Subcutaneous abdominal adipose tissue (tissue), 5 donors: ENCODE results near the gene SEM1.
"Not testable (repeated sequence)": the region's sequence is repeated elsewhere in the genome, so short reads cannot be mapped to it uniquely, and the experiment has no call there.

Experiments
- H3K27ac ChIP-seq: one replicate; pipeline ENCODE4 v1.7.0; 2013; ENCODE audit warnings: low read depth, mild to moderate bottlenecking, inconsistent platforms, low read length, moderate library complexity
- H3K27me3 ChIP-seq, 5 donors: one replicate each; pipeline ENCODE4 v1.7.0; 2013; ENCODE audit warnings: low read length in 5 of 5, inconsistent platforms in 1 of 5; ENCODE audit not compliant: control insufficient read depth in 5 of 5, insufficient read depth in 4 of 5
- H3K36me3 ChIP-seq, 5 donors: one replicate each; pipeline ENCODE4 v1.7.0; 2013; ENCODE audit warnings: low read length in 5 of 5; ENCODE audit not compliant: control insufficient read depth in 5 of 5, insufficient read depth in 5 of 5
- H3K4me1 ChIP-seq, 5 donors: one replicate each; pipeline ENCODE4 v1.7.0; 2013; ENCODE audit warnings: low read length in 5 of 5, mild to moderate bottlenecking in 3 of 5, moderate library complexity in 1 of 5; ENCODE audit not compliant: control insufficient read depth in 5 of 5, insufficient read depth in 5 of 5
- H3K4me3 ChIP-seq, 5 donors: one replicate each; pipeline ENCODE4 v1.7.0; 2013; ENCODE audit warnings: low read length in 5 of 5, low read depth in 1 of 5
- H3K9ac ChIP-seq, 5 donors: one replicate each; pipeline ENCODE4 v1.7.0; 2013; ENCODE audit warnings: low read length in 5 of 5, mild to moderate bottlenecking in 4 of 5, moderate library complexity in 3 of 5
- H3K9me3 ChIP-seq, 5 donors: one replicate each; pipeline ENCODE4 v1.7.0; 2013; ENCODE audit warnings: low read length in 5 of 5; ENCODE audit not compliant: control insufficient read depth in 5 of 5
- donor health status: healthy.
- donor health status: healthy.
- donor health status: healthy.
- donor health status: healthy.
- donor health status: healthy.

SEM1 gene

DNA sequence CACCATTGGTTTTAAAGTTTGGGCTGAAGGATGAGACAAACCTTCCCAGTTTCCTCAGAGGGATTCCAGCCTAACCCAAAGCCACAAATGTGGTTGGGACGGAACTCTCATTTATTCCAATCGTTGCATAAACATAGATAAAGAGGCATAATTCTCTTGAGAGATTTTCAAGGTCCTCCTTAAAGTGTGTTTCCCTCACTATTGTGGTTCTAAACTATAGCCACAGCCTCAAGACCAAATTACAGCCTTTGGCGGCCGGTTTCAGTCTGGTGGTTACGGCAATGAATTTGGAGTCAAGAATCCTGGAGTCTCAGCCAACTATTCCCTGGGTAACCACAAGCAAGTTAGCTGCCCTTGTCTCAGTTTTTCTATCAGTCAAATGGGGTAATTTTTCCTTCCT is 42.6 kb downstream of the SEM1 start:
- Histone ChIP-seq H3K27ac (no peak overlapping the region), H3K36me3 (peaks cover 8 to 29% (median 17%) of the 10 kb centered on the region in 5 donors), H3K27me3 (no peaks in the 10 kb centered on the region), H3K9me3 (no peaks in the 10 kb centered on the region), H3K4me3 (no peak overlapping the region), H3K4me1 (no peaks in the 10 kb centered on the region), H3K9ac (no peak overlapping the region)

DNA sequence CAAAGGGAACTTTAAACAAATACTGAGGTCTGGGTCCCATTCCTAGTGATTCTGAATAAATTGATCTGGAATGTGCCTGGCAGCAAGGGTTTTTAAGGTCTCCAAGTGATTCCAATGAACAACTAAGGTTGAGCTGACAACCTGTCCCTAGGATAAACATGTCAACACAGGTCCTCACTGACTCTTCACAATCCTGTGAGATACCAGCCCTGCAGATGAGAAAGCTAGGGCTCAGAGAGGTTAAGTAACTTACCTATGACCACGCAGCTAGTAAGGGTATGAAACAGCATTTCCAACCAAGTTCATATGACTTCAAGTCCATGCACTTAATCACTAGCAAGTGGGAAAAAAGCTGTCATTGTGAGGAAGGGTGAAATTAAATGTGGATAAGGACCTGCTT is 44.0 kb downstream of the SEM1 start:
- Histone ChIP-seq H3K4me3 (no peak overlapping the region), H3K9ac (no peak overlapping the region), H3K27ac (no peak overlapping the region), H3K27me3 (no peaks in the 10 kb centered on the region), H3K4me1 (no peaks in the 10 kb centered on the region), H3K9me3 (no peaks in the 10 kb centered on the region), H3K36me3 (peaks cover 4 to 26% (median 13%) of the 10 kb centered on the region in 5 donors)

DNA sequence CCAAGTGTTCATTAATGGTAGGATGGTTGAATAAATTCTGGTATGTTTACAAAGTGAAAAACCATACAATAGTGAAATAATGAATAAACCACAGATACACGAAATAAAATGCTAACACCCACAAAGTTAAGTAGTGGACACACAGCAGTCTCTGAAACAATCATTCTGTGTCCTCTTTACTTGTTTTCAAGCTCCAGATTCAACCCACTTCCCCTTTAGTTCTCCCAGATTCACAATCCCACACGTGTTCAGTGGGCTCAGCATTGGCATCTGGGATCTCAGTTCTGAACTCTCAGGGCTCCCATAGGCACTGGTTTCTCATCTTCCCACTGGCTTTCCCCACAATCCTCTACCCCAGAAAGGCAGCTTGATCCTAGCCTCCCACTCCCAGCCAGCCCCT is 44.9 kb downstream of the SEM1 start:
- Histone ChIP-seq H3K36me3 (peaks cover 4 to 21% (median 9%) of the 10 kb centered on the region in 5 donors), H3K9me3 (no peaks in the 10 kb centered on the region), H3K9ac (no peak overlapping the region), H3K4me3 (no peak overlapping the region), H3K27me3 (no peaks in the 10 kb centered on the region), H3K27ac (no peak overlapping the region), H3K4me1 (no peaks in the 10 kb centered on the region)

DNA sequence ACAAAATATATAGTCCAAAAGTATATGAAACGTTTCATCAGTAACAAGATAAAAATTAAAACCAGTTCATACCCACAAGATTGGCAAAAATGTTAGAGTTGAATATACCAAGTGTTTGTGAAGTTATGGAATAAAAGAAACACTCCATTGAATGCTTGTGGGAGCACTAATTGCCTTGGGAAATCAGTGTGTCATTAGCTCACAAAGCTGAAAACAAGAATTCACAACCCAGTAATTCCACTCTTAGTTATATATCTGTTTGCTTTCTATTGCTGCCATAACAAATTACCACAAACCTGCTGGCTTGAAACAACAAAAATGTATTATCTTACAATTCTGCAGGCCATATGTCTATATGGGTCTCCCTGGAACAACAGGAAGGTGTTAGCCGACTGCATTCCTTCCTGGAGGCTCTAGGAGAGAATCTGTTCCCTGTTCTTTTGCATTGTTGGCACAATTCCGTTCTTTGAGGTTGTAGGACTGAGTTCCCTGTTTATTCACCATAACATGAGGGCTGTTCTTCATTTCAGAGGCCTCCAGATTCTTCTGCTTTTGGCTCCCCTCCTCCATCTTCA is 45.7 kb downstream of the SEM1 start:
- Histone ChIP-seq H3K9ac (no peak overlapping the region), H3K4me3 (no peak overlapping the region), H3K36me3 (peaks cover 4 to 18% (median 9%) of the 10 kb centered on the region in 5 donors)

DNA sequence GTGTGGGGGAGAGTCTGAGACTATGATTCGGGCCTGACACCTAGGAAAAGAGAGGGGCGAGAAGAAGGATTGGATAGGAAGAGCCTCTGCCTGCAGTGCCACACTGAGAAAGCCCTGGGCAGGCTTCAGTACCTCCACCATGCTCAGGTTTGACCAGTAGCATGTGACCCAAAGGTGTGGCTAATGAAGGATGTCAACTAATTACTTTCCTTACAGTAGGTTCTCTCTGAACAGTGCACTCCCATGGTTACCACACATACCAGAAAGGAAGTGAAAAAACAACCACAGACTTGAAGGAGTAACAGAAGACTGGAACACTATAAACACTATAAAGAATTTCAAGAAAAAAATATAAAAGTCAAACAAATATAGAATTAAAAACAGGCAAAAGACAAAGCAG is 46.2 kb downstream of the SEM1 start:
- peaks cover 4 to 17% (median 5%) of the 10 kb centered on the region in 5 donors for H3K36me3 ChIP-seq
- no peaks in the 10 kb centered on the region for H3K27me3 ChIP-seq

More for the DNA sequence above, 45.7 kb downstream of the SEM1 start:
- Histone ChIP-seq H3K27me3 (no peaks in the 10 kb centered on the region), H3K4me1 (no peaks in the 10 kb centered on the region), H3K9me3 (no peaks in the 10 kb centered on the region), H3K27ac (no peak overlapping the region)

DNA sequence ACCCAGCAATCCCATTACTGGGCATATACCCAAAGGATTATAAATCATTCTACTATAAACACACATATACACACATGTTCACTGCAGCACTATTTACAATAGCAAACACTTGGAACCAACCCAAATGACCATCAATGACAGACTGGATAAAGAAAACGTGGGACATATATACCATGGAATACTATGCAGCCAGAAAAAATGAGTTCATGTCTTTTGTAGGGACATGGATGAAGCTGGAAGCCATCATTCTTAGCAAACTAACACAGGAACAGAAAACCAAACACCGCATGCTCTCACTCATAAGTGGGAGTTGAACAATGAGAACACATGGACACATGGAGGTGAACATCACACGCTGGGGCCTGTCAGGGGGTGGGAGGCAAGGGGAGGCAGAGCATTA is 47.5 kb downstream of the SEM1 start:
- H3K36me3 ChIP-seq = peaks cover 4 to 17% (median 5%) of the 10 kb centered on the region in 5 donors
- H3K27me3 ChIP-seq, H3K9me3 ChIP-seq, H3K27ac ChIP-seq, H3K4me3 ChIP-seq, H3K4me1 ChIP-seq, H3K9ac ChIP-seq: not testable (repeated sequence)

More for the DNA sequence above, 46.2 kb downstream of the SEM1 start:
- Histone ChIP-seq H3K9me3 (no peaks in the 10 kb centered on the region), H3K9ac (no peak overlapping the region), H3K4me3 (no peak overlapping the region), H3K4me1 (no peaks in the 10 kb centered on the region), H3K27ac (no peak overlapping the region)

DNA sequence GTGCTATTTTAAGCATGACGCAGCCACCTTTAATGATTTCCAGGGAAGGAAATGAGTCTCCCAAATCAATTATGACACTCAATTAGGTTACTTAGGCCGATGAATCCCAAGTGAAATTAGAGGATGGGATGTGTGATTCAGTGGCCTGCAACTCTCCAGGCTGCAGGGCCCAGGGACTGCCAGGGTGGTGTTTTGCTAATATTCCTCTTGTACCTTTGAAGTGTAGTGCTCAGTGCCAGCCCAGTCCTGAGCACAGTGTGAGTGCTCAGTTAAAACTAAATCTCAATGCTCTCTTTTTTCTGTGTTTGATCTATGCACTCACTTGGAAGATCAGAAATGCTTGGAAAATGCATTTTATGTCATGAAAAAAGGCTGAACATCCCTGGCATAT is 51.6 kb downstream of the SEM1 start:
- Histone ChIP-seq H3K9me3 (no peaks in the 10 kb centered on the region), H3K9ac (no peak overlapping the region), H3K4me3 (no peak overlapping the region), H3K4me1 (no peaks in the 10 kb centered on the region), H3K27ac (no peak overlapping the region), H3K27me3 (no peaks in the 10 kb centered on the region), H3K36me3 (no peaks in the 10 kb centered on the region)

DNA sequence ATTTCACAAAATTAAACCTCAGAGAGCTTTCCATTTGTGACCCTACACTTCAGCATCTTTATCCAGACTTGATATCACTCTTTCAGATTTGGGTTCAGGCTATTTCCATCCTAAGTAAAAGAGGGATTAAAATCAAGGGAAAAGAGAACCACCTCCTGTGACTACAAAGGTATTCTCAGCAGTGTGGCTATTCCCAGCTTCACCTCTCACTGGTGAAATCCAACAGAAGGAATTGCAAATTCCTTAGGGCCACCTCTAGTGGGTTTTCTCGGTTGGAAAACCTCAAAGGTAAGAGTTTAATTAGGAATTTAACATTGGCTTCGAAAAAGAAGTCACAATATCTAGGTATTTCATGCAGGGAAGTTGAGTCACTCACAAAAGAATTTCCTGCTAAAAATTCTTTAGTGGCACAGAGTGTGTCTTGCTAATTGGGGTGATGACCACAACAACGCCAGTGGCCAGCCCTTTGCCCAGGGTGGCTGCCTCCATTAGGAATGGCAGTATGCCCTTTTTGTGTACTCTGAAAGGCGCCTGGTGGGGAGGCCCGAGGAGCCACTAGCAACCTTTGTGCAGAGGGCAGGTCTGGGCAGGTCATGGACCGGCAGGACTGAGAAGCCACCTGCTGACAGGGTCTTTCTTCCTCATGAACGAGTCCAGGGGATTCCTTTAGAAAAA is 52.2 kb downstream of the SEM1 start:
- Histone ChIP-seq H3K27me3 (no peaks in the 10 kb centered on the region), H3K4me1 (no peaks in the 10 kb centered on the region), H3K9me3 (peaks cover 0 to 2% (median 0%) of the 10 kb centered on the region in 5 donors)

DNA sequence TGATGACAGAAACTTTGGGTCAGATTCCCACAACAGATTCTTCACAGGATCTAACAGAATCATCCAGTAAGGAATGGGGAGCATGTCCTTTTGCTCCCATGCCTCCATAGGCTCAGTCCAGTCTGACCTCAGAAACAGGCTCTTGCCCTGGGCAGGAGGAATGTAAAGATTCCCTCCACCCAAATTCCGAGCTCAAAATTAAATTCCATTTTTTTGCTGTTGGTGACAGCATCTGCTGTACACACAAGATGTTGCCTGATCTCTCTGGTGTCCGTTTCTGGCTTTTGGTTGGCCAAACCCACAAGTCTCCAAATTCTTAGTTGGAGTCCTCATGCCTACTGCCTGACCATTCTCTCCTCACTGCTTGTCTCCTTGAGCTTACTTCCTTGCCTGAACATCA is 53.7 kb downstream of the SEM1 start:
- no peak overlapping the region for H3K9ac ChIP-seq
- H3K27me3 ChIP-seq = no peaks in the 10 kb centered on the region
- H3K9me3 ChIP-seq = peaks cover 0 to 2% (median 0%) of the 10 kb centered on the region in 5 donors
- no peak overlapping the region for H3K4me3 ChIP-seq
- no peaks in the 10 kb centered on the region for H3K4me1 ChIP-seq
- H3K27ac ChIP-seq = no peak overlapping the region
- H3K36me3 ChIP-seq = no peaks in the 10 kb centered on the region

More for the DNA sequence above, 52.2 kb downstream of the SEM1 start:
- Histone ChIP-seq H3K9ac (no peak overlapping the region), H3K36me3 (no peaks in the 10 kb centered on the region), H3K4me3 (no peak overlapping the region), H3K27ac (no peak overlapping the region)

DNA sequence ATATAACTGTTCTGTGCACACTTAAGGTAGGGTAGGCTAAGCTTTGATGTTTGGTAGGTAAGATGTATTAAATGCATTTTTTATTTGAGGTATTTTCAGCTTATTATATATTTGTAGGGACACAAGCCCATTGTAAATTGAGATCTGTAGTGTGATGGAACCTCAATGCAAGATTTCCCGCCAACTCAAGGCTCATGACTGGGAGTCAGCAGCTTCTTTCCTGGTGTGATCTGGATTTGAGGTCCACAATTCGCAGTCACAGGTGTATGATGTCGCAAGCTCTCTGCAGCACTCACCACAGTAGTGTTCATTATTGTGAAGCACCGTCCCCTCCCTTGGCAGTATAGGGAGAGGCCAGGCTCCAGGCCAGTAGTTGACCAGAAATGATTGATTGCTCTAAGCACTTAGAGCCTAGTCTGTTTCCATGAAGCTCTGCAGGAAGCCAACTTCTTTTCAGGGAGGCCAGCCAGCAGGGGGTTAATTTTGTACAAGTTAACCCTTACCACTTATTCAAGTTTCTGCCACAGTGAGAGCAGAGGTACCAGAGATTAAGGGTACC is 54.9 kb downstream of the SEM1 start:
- Histone ChIP-seq H3K4me3 (no peak overlapping the region), H3K27me3 (no peaks in the 10 kb centered on the region), H3K4me1 (no peaks in the 10 kb centered on the region), H3K9me3 (peaks cover 0 to 2% (median 0%) of the 10 kb centered on the region in 5 donors), H3K9ac (no peak overlapping the region), H3K27ac (no peak overlapping the region), H3K36me3 (no peaks in the 10 kb centered on the region)
